ENCODE measurements around the gene AP3D1. TPM values are rescaled to one million over a fixed set of nuclear protein-coding genes. Genes with fewer than 3 reads are reported as not detected.
A peak's percentile ranks its signal among the peaks of the same experiment; 100 is the strongest.

AP3D1 gene
- total and polyA plus RNA-seq, 9 of the 15 experiments (the other 6 are each of a cell fraction or from before 2014, with no cell fraction given): 1.2 to 86.1 (median 35.9) TPM

- no peak for TF ChIP-seq ILK (tag; IDR thresholded peaks at IDR 0.05; ENCODE audit: borderline replicate concordance, low read depth)
- no peak for TF ChIP-seq MIER1 (IDR thresholded peaks at IDR 0.05; ENCODE audit: low read depth)
- TF ChIP-seq GTF2B (IDR thresholded peaks at IDR 0.05; ENCODE audit: extremely low read depth, insufficient read length): no peak
- TF ChIP-seq PCBP1 (IDR thresholded peaks at IDR 0.05; ENCODE audit: low read depth, low read length, poor library complexity, severe bottlenecking): no peak
- no peak for TF ChIP-seq ATF4 (CRISPR knock-in tag; IDR thresholded peaks at IDR 0.05)
- no peak for TF ChIP-seq ZNF589 (CRISPR knock-in tag; IDR thresholded peaks at IDR 0.05; ENCODE audit: low read depth)
- no peak for TF ChIP-seq THRAP3 (IDR thresholded peaks at IDR 0.05; ENCODE audit: borderline replicate concordance)
Measured at GRCh38 chr19:2117215-2117960, 34.0 kb downstream of the AP3D1 start (continued).

GRCh38 chr19:2116507-2116906, 34.9 kb downstream of the AP3D1 start:
- no peaks in the 10 kb centered on the region for H3K79me2 ChIP-seq (ENCODE audit: control insufficient read depth, insufficient read depth, low read length)
- H3K36me3 ChIP-seq (ENCODE audit: control insufficient read depth, insufficient read depth, low read length): peaks cover 95% of the 10 kb centered on the region
- H3K4me3 ChIP-seq: no peak overlapping the region
- FAIRE-seq (no peak), DNase-seq (ENCODE audit: extremely low read depth in 1 of 4, low spot score in 3 of 4) (no peak), ATAC-seq (no peak)
- H3K9me1 ChIP-seq (ENCODE audit: control insufficient read depth, insufficient read depth, low read length): no peaks in the 10 kb centered on the region
- H3K4me2 ChIP-seq (ENCODE audit: insufficient read depth, low read length): no peak overlapping the region
- no peaks in the 10 kb centered on the region; the same call in 1 of the 2 replicates for H4K20me1 ChIP-seq (replicated peaks; ENCODE audit: control insufficient read depth, insufficient read depth, low read length)
- H3K27ac ChIP-seq (ENCODE audit: extremely low read depth, low read depth, low read length): no peak overlapping the region
- ChIA-PET POLR2A (interaction anchor here (1.0 to 1.1 kb wide), 2 partner anchors 8 to 16 kb away, joined by 4 to 5 read pairs; no protein-coding TSS in a partner anchor), CTCF (ENCODE audit: low intra/inter-chr PET ratio) (no interaction called here)
- intact Hi-C loops (cut with micrococcal nuclease) (no loop called here), in situ Hi-C loops (cut with MboI) (no loop called here)
- H3K27me3 ChIP-seq (ENCODE audit: control insufficient read depth in 2 of 2, insufficient read depth in 2 of 2, low read length in 2 of 2): no peaks in the 10 kb centered on the region; a peak in 1 of 5 replicates
- BruUV-seq (replicated peaks): no TSS peak
- H3K4me1 ChIP-seq (replicated peaks in 1 of 2; ENCODE audit: control insufficient read depth in 2 of 2, insufficient read depth in 2 of 2, low read length in 2 of 2): peaks cover 0 to 20% of the 10 kb centered on the region in 2 experiments; a peak in 1 of 5 replicates
- TF ChIP-seq DACH1 (IDR thresholded peaks at IDR 0.05; ENCODE audit: partially characterized antibody): no peak
- peak; percentile 5; the same call in 1 of the 2 replicates for TF ChIP-seq POLR2G (IDR thresholded peaks at IDR 0.05; ENCODE audit: low read depth, low read length)
- no peak overlapping the region for H2AFZ ChIP-seq (ENCODE audit: low read depth, low read length)
- 92% methylated on average over 20 of the region's 25 CpGs for WGBS (ENCODE audit: insufficient coverage, low coverage, missing lambda C conversion rate)
- H3K9me3 ChIP-seq (replicated peaks; ENCODE audit: control insufficient read depth, insufficient read depth, low read depth, low read length): no peaks in the 10 kb centered on the region
- no peak overlapping the region for H3K9ac ChIP-seq (ENCODE audit: insufficient read depth in 1 of 2, low read depth in 2 of 2, low read length in 2 of 2)
